Loucy (cell line): Measurements from ENCODE around the gene SEPHS1.

Source experiments
- EZH2phosphoT487 ChIP-seq: fragments of 200-600 bp; IDR thresholded peaks from 2 replicates; pipeline ENCODE4 v1.6.1; 2018; ENCODE audit warnings: antibody characterized with exemption, mild to moderate bottlenecking, moderate library complexity, borderline replicate concordance
- TF ChIP-seq, protein P1 (sequence below): fragments of 200-600 bp; sonication (generic); conservative IDR thresholded peaks from 2 replicates; pipeline ENCODE4 v1.5.1; 2014; ENCODE audit warnings: mild to moderate bottlenecking, antibody characterized with exemption, low read length

DNA sequence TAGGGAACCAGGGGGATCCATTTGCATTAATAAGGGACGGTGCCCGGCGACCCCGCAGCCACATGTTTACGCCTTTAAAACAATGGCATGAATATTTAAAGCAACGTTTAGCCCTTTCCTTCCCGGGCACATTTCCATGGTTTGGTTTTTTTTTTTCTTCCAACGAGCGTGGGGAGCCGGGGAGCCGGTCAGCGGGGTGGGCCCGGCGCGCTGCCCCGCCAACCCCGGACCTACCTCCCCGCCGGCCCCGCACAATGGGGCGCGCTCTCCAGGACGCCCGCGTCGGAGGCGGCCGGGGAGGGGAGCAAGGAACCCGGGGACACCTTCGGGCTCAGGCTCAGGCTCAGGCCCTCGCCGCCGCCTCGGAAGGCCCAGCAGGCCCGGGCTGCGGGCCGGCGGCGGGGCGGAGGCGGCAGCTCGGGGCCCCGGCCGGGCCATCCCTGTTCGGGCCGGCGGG is 1.0 kb downstream of the SEPHS1 start:
- TF ChIP-seq, protein P1, sequence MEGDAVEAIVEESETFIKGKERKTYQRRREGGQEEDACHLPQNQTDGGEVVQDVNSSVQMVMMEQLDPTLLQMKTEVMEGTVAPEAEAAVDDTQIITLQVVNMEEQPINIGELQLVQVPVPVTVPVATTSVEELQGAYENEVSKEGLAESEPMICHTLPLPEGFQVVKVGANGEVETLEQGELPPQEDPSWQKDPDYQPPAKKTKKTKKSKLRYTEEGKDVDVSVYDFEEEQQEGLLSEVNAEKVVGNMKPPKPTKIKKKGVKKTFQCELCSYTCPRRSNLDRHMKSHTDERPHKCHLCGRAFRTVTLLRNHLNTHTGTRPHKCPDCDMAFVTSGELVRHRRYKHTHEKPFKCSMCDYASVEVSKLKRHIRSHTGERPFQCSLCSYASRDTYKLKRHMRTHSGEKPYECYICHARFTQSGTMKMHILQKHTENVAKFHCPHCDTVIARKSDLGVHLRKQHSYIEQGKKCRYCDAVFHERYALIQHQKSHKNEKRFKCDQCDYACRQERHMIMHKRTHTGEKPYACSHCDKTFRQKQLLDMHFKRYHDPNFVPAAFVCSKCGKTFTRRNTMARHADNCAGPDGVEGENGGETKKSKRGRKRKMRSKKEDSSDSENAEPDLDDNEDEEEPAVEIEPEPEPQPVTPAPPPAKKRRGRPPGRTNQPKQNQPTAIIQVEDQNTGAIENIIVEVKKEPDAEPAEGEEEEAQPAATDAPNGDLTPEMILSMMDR: no peak
- no peak for TF ChIP-seq EZH2phosphoT487
